ENCODE results near the gene TOM1. TPM values are rescaled to one million over a fixed set of nuclear protein-coding genes. Genes with fewer than 3 reads are reported as not detected.

Gene TOM1
- total and polyA plus RNA-seq, 12 donors = 51.1 to 72.5 (median 62.6) TPM

- ATAC-seq (no peak), DNase-seq (no peak)
- Histone ChIP-seq H3K36me3 (peaks cover 0 to 55% (median 25%) of the 10 kb centered on the region in 9 donors), H3K9me3 (no peaks in the 10 kb centered on the region), H3K27me3 (no peaks in the 10 kb centered on the region), H3K4me1 (peaks cover 0 to 37% (median 13%) of the 10 kb centered on the region in 9 donors), H3K27ac (no peak overlapping the region), H3K4me3 (no peak overlapping the region)
- 91 to 97% methylated on average over 18 of the region's 18 CpGs for WGBS, 2 donors
- no peak for TF ChIP-seq CTCF (IDR thresholded peaks at IDR 0.05)
- intact Hi-C loops (cut with DNase I) = loop anchor here in 2 of 10 donors (2.0 to 5.0 kb wide), 2 partner anchors 234 to 775 kb away; no protein-coding TSS in a partner anchor
Measured at GRCh38 chr22:35348026-35348590, 48.4 kb downstream of the TOM1 start.

- 85 to 89% methylated on average over 5 of the region's 5 CpGs for WGBS, 2 donors
- ATAC-seq = no peak
- H3K36me3 ChIP-seq = peaks cover 0 to 53% (median 25%) of the 10 kb centered on the region in 9 donors
- intact Hi-C loops (cut with DNase I) = loop anchor here in 2 of 10 donors (2.0 to 5.0 kb wide), 2 partner anchors 234 to 774 kb away; no protein-coding TSS in a partner anchor
- H3K27me3 ChIP-seq = no peaks in the 10 kb centered on the region
- no peak overlapping the region for H3K27ac ChIP-seq
- H3K4me1 ChIP-seq = peaks cover 0 to 38% (median 13%) of the 10 kb centered on the region in 9 donors
- no peaks in the 10 kb centered on the region for H3K9me3 ChIP-seq
- no peak for DNase-seq
- TF ChIP-seq CTCF (IDR thresholded peaks at IDR 0.05) = no peak
- no peak overlapping the region for H3K4me3 ChIP-seq
Measured at GRCh38 chr22:35348703-35349102, 49.0 kb downstream of the TOM1 start.

GRCh38 chr22:35349368-35349703 lies 49.6 kb downstream of the TOM1 start:
- peaks cover 0 to 44% (median 13%) of the 10 kb centered on the region in 9 donors for H3K4me1 ChIP-seq
- no peak for TF ChIP-seq CTCF (IDR thresholded peaks at IDR 0.05)
- no peaks in the 10 kb centered on the region for H3K27me3 ChIP-seq
- DNase-seq (no peak), ATAC-seq (no peak)
- no peak overlapping the region for H3K4me3 ChIP-seq
- 68 to 74% methylated on average over 9 of the region's 9 CpGs for WGBS, 2 donors
- H3K36me3 ChIP-seq = peaks cover 0 to 47% (median 20%) of the 10 kb centered on the region in 9 donors
- no peak overlapping the region for H3K27ac ChIP-seq
- no peaks in the 10 kb centered on the region for H3K9me3 ChIP-seq
- intact Hi-C loops (cut with DNase I) = loop anchor here in 2 of 10 donors (2.0 to 5.0 kb wide), 2 partner anchors 233 to 773 kb away; no protein-coding TSS in a partner anchor

GRCh38 chr22:35349704-35350538 lies 50.2 kb downstream of the TOM1 start:
- DNase-seq = no peak
- ATAC-seq = peak in 2 of 8 donors; percentile 0 to 2
- intact Hi-C loops (cut with DNase I) = loop anchor here (1.0 to 10.0 kb wide), 9 partner anchors 55 to 775 kb away; partner anchors contain the start of gene MCM5 (in 1 of the 10)

More at GRCh38 chr22:35349704-35350538, 50.2 kb downstream of the TOM1 start:
- Histone ChIP-seq H3K36me3 (peaks cover 0 to 41% (median 17%) of the 10 kb centered on the region in 9 donors), H3K27ac (peak overlapping the region in 8 of 10 donors; percentile 53 to 90 (median 73)), H3K27me3 (no peaks in the 10 kb centered on the region), H3K9me3 (no peaks in the 10 kb centered on the region), H3K4me3 (peak overlapping the region in 2 of 10 donors; percentile 61 to 65), H3K4me1 (peaks cover 0 to 44% (median 13%) of the 10 kb centered on the region in 9 donors)
- no peak for TF ChIP-seq CTCF (IDR thresholded peaks at IDR 0.05)
- 63 to 69% methylated on average over 17 of the region's 17 CpGs for WGBS, 2 donors
